ENCODE measurements around the gene ZNF343.

- no peak for TF ChIP-seq CTCF (IDR thresholded peaks at IDR 0.05)
- TF ChIP-seq POLR2A (IDR thresholded peaks at IDR 0.05) = no peak
These were observed 43.6 kb downstream of the ZNF343 start for GRCh38 chr20:2465100-2465499.
